Tibial nerve (tissue), 4 donors: ENCODE measurements around the gene LGR5.

Source experiments
- EP300 ChIP-seq, 2 donors: sonication (generic); formaldehyde crosslinking; IDR thresholded peaks; one replicate each; pipeline ENCODE4 v1.6.1; 2017; ENCODE audit warnings: antibody characterized with exemption in 2 of 2, mild to moderate bottlenecking in 1 of 2
- POLR2A ChIP-seq, 2 donors: fragments of 450-650 bp; IDR thresholded peaks; one replicate each; pipeline ENCODE4 v1.6.1; 2017; ENCODE audit warnings: antibody characterized with exemption in 2 of 2, mild to moderate bottlenecking in 2 of 2, moderate library complexity in 2 of 2
- TF ChIP-seq, protein P1 (sequence below), 5 experiments: fragments of 200-600 bp in 3 of 5; fragments of 450-650 bp in 2 of 5; sonication (generic) in 3 of 5; IDR thresholded peaks; one replicate each; pipeline ENCODE4 v1.5.1; 2016 to 2019; ENCODE audit warnings: antibody characterized with exemption in 5 of 5, mild to moderate bottlenecking in 3 of 5, moderate library complexity in 2 of 5

GRCh38 chr12:71439362-71439612 lies 311 bp upstream of the LGR5 start:
- TF ChIP-seq, protein P1, sequence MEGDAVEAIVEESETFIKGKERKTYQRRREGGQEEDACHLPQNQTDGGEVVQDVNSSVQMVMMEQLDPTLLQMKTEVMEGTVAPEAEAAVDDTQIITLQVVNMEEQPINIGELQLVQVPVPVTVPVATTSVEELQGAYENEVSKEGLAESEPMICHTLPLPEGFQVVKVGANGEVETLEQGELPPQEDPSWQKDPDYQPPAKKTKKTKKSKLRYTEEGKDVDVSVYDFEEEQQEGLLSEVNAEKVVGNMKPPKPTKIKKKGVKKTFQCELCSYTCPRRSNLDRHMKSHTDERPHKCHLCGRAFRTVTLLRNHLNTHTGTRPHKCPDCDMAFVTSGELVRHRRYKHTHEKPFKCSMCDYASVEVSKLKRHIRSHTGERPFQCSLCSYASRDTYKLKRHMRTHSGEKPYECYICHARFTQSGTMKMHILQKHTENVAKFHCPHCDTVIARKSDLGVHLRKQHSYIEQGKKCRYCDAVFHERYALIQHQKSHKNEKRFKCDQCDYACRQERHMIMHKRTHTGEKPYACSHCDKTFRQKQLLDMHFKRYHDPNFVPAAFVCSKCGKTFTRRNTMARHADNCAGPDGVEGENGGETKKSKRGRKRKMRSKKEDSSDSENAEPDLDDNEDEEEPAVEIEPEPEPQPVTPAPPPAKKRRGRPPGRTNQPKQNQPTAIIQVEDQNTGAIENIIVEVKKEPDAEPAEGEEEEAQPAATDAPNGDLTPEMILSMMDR (IDR thresholded peaks at IDR 0.05): no peak
- TF ChIP-seq POLR2A (IDR thresholded peaks at IDR 0.05) (no peak), EP300 (IDR thresholded peaks at IDR 0.05) (no peak)
